Measurements from ENCODE around the gene IL1RAP. TPM values are rescaled to one million over a fixed set of nuclear protein-coding genes. Genes with fewer than 3 reads are reported as not detected.

The IL1RAP gene
- total RNA-seq, 4 donors from 2014 or later: 4.9 to 16.9 (median 10.8) TPM

GRCh38 chr3:190642016-190642415 is 128.1 kb downstream of the IL1RAP start:
- DNase-seq: no peak
- no peaks in the 10 kb centered on the region for H3K9me3 ChIP-seq
- no peak overlapping the region for H3K27ac ChIP-seq
- TF ChIP-seq CTCF (IDR thresholded peaks at IDR 0.05) (no peak), POLR2A (IDR thresholded peaks at IDR 0.05) (no peak)
- H3K4me3 ChIP-seq (replicated peaks in 1 of 3): no peak overlapping the region
- 90 to 96% methylated on average over 6 of the region's 6 CpGs for WGBS, 2 donors
- H3K27me3 ChIP-seq: no peaks in the 10 kb centered on the region
- intact Hi-C loops (cut with DNase I): no loop called here
- H3K36me3 ChIP-seq: no peaks in the 10 kb centered on the region
- no peaks in the 10 kb centered on the region for H3K4me1 ChIP-seq

- Histone ChIP-seq H3K4me1 (no peaks in the 10 kb centered on the region), H3K27me3 (no peaks in the 10 kb centered on the region), H3K36me3 (no peaks in the 10 kb centered on the region), H3K4me3 (replicated peaks in 1 of 3) (no peak overlapping the region), H3K27ac (no peak overlapping the region), H3K9me3 (no peaks in the 10 kb centered on the region)
- DNase-seq: no peak
- intact Hi-C loops (cut with DNase I): no loop called here
- TF ChIP-seq POLR2A (IDR thresholded peaks at IDR 0.05): no peak
- TF ChIP-seq CTCF (IDR thresholded peaks at IDR 0.05): no peak
- 92 to 93% methylated on average over 2 of the region's 2 CpGs for WGBS, 2 donors
These were observed 130.2 kb downstream of the IL1RAP start for GRCh38 chr3:190644035-190644434.

GRCh38 chr3:190644766-190645165 is 130.9 kb downstream of the IL1RAP start:
- Histone ChIP-seq H3K27me3 (no peaks in the 10 kb centered on the region), H3K4me1 (no peaks in the 10 kb centered on the region), H3K4me3 (replicated peaks in 1 of 3) (no peak overlapping the region), H3K9me3 (no peaks in the 10 kb centered on the region), H3K36me3 (no peaks in the 10 kb centered on the region), H3K27ac (no peak overlapping the region)
- intact Hi-C loops (cut with DNase I): no loop called here
- DNase-seq: no peak
- TF ChIP-seq POLR2A (IDR thresholded peaks at IDR 0.05) (no peak), CTCF (IDR thresholded peaks at IDR 0.05) (no peak)
- 98 to 99% methylated on average over 5 of the region's 5 CpGs for WGBS, 2 donors

- H3K36me3 ChIP-seq: no peaks in the 10 kb centered on the region
- H3K9me3 ChIP-seq: no peaks in the 10 kb centered on the region
- H3K4me3 ChIP-seq (replicated peaks in 1 of 3): no peak overlapping the region
- intact Hi-C loops (cut with DNase I): no loop called here
- no peaks in the 10 kb centered on the region for H3K27me3 ChIP-seq
- 84 to 87% methylated on average over 4 of the region's 4 CpGs for WGBS, 2 donors
- H3K27ac ChIP-seq: no peak overlapping the region
- no peaks in the 10 kb centered on the region for H3K4me1 ChIP-seq
- DNase-seq: no peak
- TF ChIP-seq CTCF (IDR thresholded peaks at IDR 0.05) (no peak), POLR2A (IDR thresholded peaks at IDR 0.05) (no peak)
These were observed 132.1 kb downstream of the IL1RAP start for GRCh38 chr3:190645932-190646460.

- no peaks in the 10 kb centered on the region for H3K9me3 ChIP-seq
- no peaks in the 10 kb centered on the region for H3K4me1 ChIP-seq
- no peaks in the 10 kb centered on the region for H3K27me3 ChIP-seq
- H3K36me3 ChIP-seq: no peaks in the 10 kb centered on the region
- no peak overlapping the region for H3K4me3 ChIP-seq (replicated peaks in 1 of 3)
- intact Hi-C loops (cut with DNase I): no loop called here
- 92 to 97% methylated on average over 2 of the region's 2 CpGs for WGBS, 2 donors
- H3K27ac ChIP-seq: no peak overlapping the region
- DNase-seq: no peak
- TF ChIP-seq POLR2A (IDR thresholded peaks at IDR 0.05): no peak
- no peak for TF ChIP-seq CTCF (IDR thresholded peaks at IDR 0.05)
These were observed 133.1 kb downstream of the IL1RAP start for GRCh38 chr3:190646996-190647395.

All from thyroid gland (tissue), 4 donors.